Liver (tissue), 2 donors: ENCODE measurements around the gene PSIP1.

Experiments
- CTCF ChIP-seq: fragments of 150-350 bp; IDR thresholded peaks from 2 replicates; pipeline ENCODE4 v1.5.1; 2017; ENCODE audit warnings: improper control_type of control experiment, low read depth, low read length; ENCODE audit not compliant: missing input control
- YY1 ChIP-seq: IDR thresholded peaks from 2 replicates; pipeline ENCODE4 v1.6.1; 2016; ENCODE audit warnings: antibody characterized with exemption, mild to moderate bottlenecking
- donor health status: healthy.

- no peak for TF ChIP-seq CTCF
- TF ChIP-seq YY1 = no peak
Measured at GRCh38 chr9:15522130-15522755, 11.5 kb upstream of the PSIP1 start.
